ENCODE results near the gene CCDC188.

- TF ChIP-seq ZNF335 (tag by site-specific recombination; conservative IDR thresholded peaks at IDR 0.05) (no peak), YY1 (tag by site-specific recombination; IDR thresholded peaks at IDR 0.05) (no peak), ZNF16 (tag by site-specific recombination; IDR thresholded peaks at IDR 0.05; ENCODE audit: low read depth) (no peak), CTCF (tag by site-specific recombination; IDR thresholded peaks at IDR 0.05) (no peak), ZNF274 (IDR thresholded peaks at IDR 0.05; ENCODE audit: low read length) (no peak), ZNF274 (tag by site-specific recombination; IDR thresholded peaks at IDR 0.05; ENCODE audit: borderline replicate concordance) (no peak), TRIM28 (IDR thresholded peaks at IDR 0.05; ENCODE audit: borderline replicate concordance, low read length) (no peak), ZNF670 (tag by site-specific recombination; IDR thresholded peaks at IDR 0.05; ENCODE audit: low read depth) (no peak), SETDB1 (IDR thresholded peaks at IDR 0.05; ENCODE audit: insufficient read length, low read length) (no peak), KLF9 (tag by site-specific recombination; IDR thresholded peaks at IDR 0.05; ENCODE audit: low read depth) (no peak), PRDM10 (tag by site-specific recombination; IDR thresholded peaks at IDR 0.05) (no peak)
Observed at GRCh38 chr22:20108757-20109230, 42.1 kb downstream of the CCDC188 start.
